Measurements from ENCODE around the gene G0S2. TPM values are rescaled to one million over a fixed set of nuclear protein-coding genes. Genes with fewer than 3 reads are reported as not detected.

Gene G0S2
- total RNA-seq: 2.2 TPM

GRCh38 chr1:209674957-209675564 lies at the start of gene G0S2:
TSS of gene G0S2 (plus strand) at chr1:209675412. CDS start at chr1:209675685, 273 bp downstream.

GRCh38 chr1:209652121-209652735 lies 23.0 kb upstream of the G0S2 start, which contains the start of gene LAMB3:
TSS of gene LAMB3 (minus strand) at chr1:209652425. CDS start at chr1:209650944, 1,481 bp downstream.

GRCh38 chr1:209704584-209704983 lies 29.4 kb downstream of the G0S2 start, which contains the start of gene HSD11B1:
TSS of gene HSD11B1 (plus strand) at chr1:209704846. CDS start at chr1:209704943, 97 bp downstream.

Other genes starting within 250 kb of the G0S2 start
- gene CAMK1G, start 91.7 kb upstream of the G0S2 start, total RNA-seq: 2.8 TPM
- gene LAMB3, start 23.0 kb upstream of the G0S2 start, total RNA-seq: 1.3 TPM
- not detected for gene HSD11B1, start 29.4 kb downstream of the G0S2 start, total RNA-seq
- gene TRAF3IP3, start 80.6 kb downstream of the G0S2 start, total RNA-seq: not detected
- gene C1orf74, start 109.1 kb downstream of the G0S2 start, total RNA-seq: 2.2 TPM
- gene IRF6, start 130.7 kb downstream of the G0S2 start, total RNA-seq: not detected
- gene UTP25, start 152.6 kb downstream of the G0S2 start, total RNA-seq: 21.9 TPM

All from parietal lobe (tissue), 1 donor.